PC-9 (cell line): ENCODE results near the gene PGBD5.

Experiments
- EZH2 ChIP-seq: fragments of 200-600 bp; sonication (generic); IDR thresholded peaks from 2 replicates; pipeline ENCODE4 v1.8.0; 2017; ENCODE audit warnings: antibody characterized with exemption, low read depth
- TF ChIP-seq, protein P1 (sequence below): fragments of 200-600 bp; sonication (generic); conservative IDR thresholded peaks from 2 replicates; pipeline ENCODE4 v1.6.1; 2017; ENCODE audit warnings: mixed run types, antibody characterized with exemption, mild to moderate bottlenecking, moderate library complexity

GRCh38 chr1:230308039-230308438 lies 118.1 kb downstream of the PGBD5 start:
- TF ChIP-seq, protein P1, sequence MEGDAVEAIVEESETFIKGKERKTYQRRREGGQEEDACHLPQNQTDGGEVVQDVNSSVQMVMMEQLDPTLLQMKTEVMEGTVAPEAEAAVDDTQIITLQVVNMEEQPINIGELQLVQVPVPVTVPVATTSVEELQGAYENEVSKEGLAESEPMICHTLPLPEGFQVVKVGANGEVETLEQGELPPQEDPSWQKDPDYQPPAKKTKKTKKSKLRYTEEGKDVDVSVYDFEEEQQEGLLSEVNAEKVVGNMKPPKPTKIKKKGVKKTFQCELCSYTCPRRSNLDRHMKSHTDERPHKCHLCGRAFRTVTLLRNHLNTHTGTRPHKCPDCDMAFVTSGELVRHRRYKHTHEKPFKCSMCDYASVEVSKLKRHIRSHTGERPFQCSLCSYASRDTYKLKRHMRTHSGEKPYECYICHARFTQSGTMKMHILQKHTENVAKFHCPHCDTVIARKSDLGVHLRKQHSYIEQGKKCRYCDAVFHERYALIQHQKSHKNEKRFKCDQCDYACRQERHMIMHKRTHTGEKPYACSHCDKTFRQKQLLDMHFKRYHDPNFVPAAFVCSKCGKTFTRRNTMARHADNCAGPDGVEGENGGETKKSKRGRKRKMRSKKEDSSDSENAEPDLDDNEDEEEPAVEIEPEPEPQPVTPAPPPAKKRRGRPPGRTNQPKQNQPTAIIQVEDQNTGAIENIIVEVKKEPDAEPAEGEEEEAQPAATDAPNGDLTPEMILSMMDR: no peak
- TF ChIP-seq EZH2: no peak
